Nucleus accumbens (tissue), 56 donors: Measurements from ENCODE around the gene KCNJ5.
"Not testable (repeated sequence)": the region's sequence is repeated elsewhere in the genome, so short reads cannot be mapped to it uniquely, and the experiment has no call there.

ENCODE experiments used
- DNase-seq, 56 donors: peaks; one replicate each; lab custom pipeline; 2025; lab: John Stamatoyannopoulos, UW

Gene KCNJ5

DNA sequence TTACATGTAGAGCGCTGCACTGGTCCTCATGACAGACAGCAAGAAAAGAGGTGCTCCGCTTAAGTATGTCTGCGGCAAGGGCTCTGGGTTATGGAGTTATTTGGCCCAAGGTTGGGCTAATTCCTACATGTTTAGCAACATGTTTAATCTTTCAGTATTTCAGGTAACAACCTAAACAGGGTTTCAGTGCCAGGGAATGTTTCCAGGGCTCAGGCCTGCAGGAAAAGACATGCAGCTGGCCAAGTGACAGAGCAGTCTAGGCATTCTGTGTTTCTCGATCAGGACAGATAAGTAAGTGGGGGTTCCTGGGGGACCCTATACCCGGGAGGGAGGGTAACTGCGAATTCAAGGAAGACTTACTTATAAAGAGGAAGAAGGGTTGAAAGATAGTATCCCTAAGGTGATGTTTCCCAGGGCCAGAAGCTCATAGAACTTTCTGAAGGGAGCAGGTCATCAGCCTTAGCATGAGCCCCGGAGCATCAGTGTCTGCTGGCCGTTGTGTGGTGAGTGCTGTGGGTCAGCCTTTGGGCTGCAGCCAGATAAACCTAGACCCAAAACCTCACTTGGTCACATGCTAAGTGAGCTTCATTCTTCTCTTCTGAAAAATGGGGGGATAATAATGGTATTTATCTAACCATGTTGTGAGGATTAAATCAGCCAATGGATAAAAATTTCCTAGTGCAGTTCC, 18.4 kb downstream of the KCNJ5 start:
- DNase-seq: no peak

DNA sequence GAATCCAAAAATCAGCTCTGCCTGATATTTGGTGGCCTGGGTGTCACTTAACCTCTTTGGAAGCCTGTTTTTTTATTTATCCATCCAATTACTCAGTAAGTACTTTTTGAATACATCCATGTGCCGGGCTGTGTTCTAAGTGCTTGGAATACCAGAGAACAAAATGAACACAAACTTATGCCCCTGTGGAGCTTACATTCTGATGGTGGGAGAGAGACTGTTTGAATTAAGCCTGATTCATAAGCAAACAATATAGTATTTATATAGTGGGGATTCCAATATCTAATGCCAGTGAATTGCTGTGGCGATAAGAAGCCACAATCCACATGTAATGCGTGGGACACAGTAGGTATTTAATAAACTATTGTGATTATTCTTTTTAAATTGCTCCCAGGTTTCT, 19.4 kb downstream of the KCNJ5 start:
- DNase-seq: no peak

DNA sequence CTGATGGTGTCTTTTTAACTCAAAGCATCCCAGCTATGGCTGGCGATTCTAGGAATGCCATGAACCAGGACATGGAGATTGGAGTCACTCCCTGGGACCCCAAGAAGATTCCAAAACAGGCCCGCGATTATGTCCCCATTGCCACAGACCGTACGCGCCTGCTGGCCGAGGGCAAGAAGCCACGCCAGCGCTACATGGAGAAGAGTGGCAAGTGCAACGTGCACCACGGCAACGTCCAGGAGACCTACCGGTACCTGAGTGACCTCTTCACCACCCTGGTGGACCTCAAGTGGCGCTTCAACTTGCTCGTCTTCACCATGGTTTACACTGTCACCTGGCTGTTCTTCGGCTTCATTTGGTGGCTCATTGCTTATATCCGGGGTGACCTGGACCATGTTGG, 20.1 kb downstream of the KCNJ5 start:
- DNase-seq: no peak

GRCh38 chr11:128911701-128912100, 20.5 kb downstream of the KCNJ5 start:
- no peak for DNase-seq

- DNase-seq: no peak
These were observed 22.6 kb downstream of the KCNJ5 start for GRCh38 chr11:128913806-128914205.

- DNase-seq: no peak
These were observed 23.3 kb downstream of the KCNJ5 start for GRCh38 chr11:128914216-128915148.

- no peak for DNase-seq
These were observed 24.0 kb downstream of the KCNJ5 start for GRCh38 chr11:128915149-128915521.

- DNase-seq: no peak
These were observed 24.9 kb downstream of the KCNJ5 start for GRCh38 chr11:128916037-128916572.

DNA sequence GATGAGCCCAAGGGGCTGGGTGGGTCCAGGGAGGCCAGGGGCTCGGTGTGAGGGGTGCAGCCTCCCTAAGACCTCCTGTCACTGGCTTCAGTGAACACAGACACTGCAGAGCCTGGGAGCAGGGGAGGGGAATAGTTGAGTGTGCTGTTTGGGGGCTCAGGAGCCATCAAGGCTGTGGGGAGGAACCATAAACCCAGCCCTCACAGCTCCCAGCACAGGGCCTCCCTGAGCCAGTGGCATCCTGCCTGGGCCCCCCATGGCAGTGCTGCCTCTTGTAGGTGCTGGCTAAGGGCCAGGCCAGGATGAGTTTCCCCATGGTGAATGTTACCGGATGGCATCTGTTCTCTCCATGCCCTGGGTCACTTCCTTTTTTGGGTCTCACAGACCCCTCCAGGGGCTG, 25.5 kb downstream of the KCNJ5 start:
- no peak for DNase-seq

DNA sequence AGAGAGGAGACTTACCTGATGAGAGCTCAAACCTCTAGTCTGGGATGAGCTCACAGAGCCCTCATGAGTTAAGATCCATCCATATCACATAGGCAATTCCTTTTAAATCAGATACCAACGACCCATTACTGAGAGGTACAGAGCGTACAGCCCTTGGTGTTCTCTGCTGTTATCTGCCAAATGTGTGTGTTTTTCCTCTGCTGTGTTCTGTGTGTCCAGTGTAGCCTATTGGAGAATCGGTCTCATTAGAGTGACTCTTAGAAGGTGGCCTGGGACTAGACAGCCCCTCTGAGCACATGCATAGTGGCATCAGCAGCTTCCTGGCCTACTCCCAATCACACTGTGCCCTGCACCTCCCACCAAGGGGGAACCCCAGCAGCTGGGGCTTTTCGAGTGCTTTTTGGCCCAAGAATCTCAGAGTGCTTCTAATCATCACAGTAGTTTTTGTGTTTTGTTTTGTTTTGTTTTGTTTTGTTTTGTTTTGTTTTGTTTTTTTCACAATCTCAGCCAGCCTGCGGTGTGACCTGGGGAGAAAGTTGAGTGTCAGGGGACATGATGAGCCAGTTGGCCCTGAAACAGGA, 26.1 kb downstream of the KCNJ5 start:
- no peak for DNase-seq

GRCh38 chr11:128919216-128919615, 28.1 kb downstream of the KCNJ5 start:
- no peak for DNase-seq

DNA sequence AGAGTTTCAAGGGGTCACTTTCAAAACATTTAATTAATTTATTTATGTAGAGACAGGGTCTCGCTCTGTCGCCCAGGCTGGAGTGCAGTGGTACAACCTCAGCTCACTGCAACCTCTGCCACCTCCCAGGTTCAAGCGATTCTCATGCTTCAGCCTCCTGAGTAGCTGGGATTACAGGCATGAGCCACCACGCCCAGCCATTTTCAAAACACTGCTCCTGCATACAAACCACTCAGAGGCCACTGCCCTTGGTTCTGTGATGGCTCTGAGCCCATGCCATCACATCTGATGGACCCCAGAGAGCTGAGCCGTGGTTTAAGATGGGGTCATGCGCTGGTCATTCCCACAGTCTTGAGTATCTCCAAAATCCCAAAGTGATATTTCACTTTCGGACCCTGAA, 28.5 kb downstream of the KCNJ5 start:
- DNase-seq: not testable (repeated sequence)

GRCh38 chr11:128920666-128921065, 29.5 kb downstream of the KCNJ5 start:
- DNase-seq: no peak

- no peak for DNase-seq
These were observed 30.6 kb downstream of the KCNJ5 start for GRCh38 chr11:128921793-128922192.

DNA sequence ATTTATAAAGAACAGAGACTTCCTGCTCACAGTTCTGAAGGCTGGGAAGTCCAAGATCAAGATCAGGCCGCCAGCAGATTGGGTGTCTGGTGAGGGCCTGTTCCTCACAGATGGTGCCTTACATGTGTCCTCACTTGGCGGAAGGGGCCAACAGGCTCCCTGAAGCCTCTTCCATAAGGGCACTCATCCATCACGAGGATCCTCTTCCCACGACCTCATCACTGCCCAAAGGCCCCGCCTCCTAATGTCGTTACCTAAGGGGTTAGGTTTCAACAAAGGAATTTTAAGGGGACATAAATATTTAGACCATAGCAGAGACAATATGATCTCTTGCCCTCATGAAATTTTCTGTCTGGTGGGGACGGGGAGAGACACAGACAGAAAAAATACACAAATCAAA, 32.9 kb downstream of the KCNJ5 start:
- DNase-seq: no peak

DNA sequence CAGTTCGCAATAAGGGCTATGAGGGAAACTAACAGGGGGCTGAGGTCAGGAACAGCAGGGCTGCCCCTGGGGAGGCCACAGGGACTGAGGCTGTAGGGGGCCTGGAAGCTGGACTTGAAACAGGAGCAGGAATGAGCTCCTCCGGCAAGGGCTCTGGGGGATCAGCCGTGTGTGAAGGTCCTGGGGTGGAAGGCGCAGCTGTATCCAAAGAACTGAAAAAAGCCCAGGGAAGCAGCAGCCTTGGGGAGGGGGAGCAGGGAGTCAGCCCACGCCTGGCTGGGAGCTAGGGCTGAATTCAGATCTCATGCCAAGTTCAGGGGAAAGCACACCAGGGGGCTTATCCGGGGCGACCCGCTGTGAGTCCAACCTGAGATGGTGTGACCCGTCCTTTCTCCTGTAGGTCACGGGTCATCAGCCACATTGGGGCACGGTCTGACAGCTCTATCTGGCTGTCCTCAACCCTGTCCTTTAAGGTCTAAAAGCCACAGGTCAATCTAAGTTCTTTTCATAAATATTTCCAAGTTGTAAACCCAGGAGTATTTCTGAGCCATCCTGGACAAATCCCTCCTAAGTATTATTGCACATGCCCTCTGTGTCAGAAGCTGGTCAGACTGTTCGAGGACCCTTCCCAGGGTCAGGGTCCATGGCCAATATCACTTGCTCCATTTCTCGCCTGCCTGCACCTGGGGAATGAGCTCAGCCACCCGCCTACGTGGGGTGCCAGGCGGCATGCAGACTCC, 33.5 kb downstream of the KCNJ5 start:
- no peak for DNase-seq

- no peak for DNase-seq
These were observed 34.1 kb downstream of the KCNJ5 start for GRCh38 chr11:128925250-128925600.

GRCh38 chr11:128926000-128926399, 34.8 kb downstream of the KCNJ5 start:
- no peak for DNase-seq

DNA sequence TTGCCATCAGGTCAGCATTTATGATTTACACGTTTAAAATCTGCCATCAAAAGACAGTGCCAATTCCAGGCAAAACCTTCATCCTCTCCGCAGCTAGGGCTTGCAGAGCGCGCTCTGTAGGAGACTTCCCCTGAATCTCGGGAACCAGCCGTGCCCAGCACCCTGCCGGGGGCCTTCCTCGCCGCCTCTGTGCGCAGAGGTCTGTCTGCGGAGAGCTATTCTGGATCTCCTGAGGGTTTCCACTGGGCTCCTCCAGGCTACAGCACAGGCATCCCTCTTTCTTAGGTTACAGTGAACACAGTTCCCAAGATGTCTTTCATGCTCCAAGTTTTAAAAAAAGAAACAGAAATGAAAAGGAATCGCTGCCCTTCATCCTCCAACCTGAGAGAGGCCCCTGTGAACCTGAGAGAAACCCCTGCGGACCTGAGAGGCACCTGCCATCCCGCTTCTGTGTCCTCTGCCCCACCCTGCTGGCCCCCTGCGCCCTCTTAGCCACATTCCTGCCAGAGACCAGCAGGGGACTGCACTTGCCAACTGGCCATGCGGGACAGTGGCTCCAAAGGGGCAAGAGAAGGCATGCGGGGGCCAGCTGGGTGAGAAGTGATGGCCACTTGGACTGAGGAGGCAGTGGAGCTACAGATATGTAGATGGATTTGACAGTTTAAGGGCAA, 35.4 kb downstream of the KCNJ5 start:
- DNase-seq: no peak

DNA sequence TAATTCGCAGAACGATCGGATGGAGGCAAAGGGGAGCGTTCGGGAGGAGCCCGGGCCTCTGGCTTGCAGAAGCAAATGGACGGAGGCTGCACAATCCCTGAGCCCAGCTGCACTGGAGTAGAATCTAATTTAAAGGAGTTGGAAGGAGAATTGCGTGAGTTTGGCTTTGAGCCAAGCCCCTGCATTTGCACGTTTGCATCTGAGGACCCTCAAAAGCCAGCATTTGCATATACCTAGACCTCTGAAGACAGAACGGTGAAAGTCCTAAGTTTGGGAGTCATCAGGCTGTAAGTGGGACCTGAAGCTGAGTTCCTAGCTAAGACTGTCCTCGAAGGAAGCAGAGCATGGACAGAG, 35.9 kb downstream of the KCNJ5 start:
- DNase-seq: no peak
